GM23338 (cell line): ENCODE results near the gene CHST6. TPM values are rescaled to one million over a fixed set of nuclear protein-coding genes. Genes with fewer than 3 reads are reported as not detected.

Source experiments
- ATAC-seq: fragments of 200-7000 bp; cut with Tn5 transposase; 3 replicates; pipeline ENCODE4 v1.9.1; 2020
- DNase-seq: peaks from one replicate; pipeline ENCODE4 v3.0.0-alpha.2; 2015; ENCODE audit warnings: low spot score
- H2AFZ ChIP-seq: fragments of 200-600 bp; sonication (generic); 2 replicates; pipeline ENCODE4 v1.8.0; 2016; ENCODE audit warnings: antibody characterized with exemption, mild to moderate bottlenecking, moderate library complexity
- H3F3A ChIP-seq: fragments of 200-600 bp; sonication (generic); replicated peaks from 2 replicates; pipeline ENCODE4 v1.8.0; 2017; ENCODE audit warnings: antibody characterized with exemption, mixed run types, low read depth
- H3K27ac ChIP-seq: fragments of 200-600 bp; sonication (generic); 2 replicates; pipeline ENCODE4 v1.6.1; 2016; ENCODE audit warnings: low read depth
- H3K27me3 ChIP-seq: fragments of 200-600 bp; sonication (generic); 2 replicates; pipeline ENCODE4 v1.8.0; 2016; ENCODE audit warnings: mild to moderate bottlenecking, mixed run types, moderate library complexity; ENCODE audit not compliant: insufficient read depth
- H3K36me3 ChIP-seq: fragments of 200-600 bp; sonication (generic); 2 replicates; pipeline ENCODE4 v1.8.0; 2016; ENCODE audit warnings: mild to moderate bottlenecking; ENCODE audit not compliant: insufficient read depth
- H3K4me1 ChIP-seq: fragments of 200-600 bp; sonication (generic); 2 replicates; pipeline ENCODE4 v1.8.0; 2016; ENCODE audit warnings: mild to moderate bottlenecking, moderate library complexity; ENCODE audit not compliant: insufficient read depth
- H3K4me2 ChIP-seq: fragments of 200-600 bp; sonication (generic); 2 replicates; pipeline ENCODE4 v1.7.1; 2017; ENCODE audit warnings: mixed run types
- H3K4me3 ChIP-seq: fragments of 200-600 bp; sonication (generic); 2 replicates; pipeline ENCODE4 v1.6.1; 2016; ENCODE audit warnings: mixed run types
- H3K79me2 ChIP-seq: fragments of 200-600 bp; sonication (generic); replicated peaks from 2 replicates; pipeline ENCODE4 v1.8.0; 2017; ENCODE audit warnings: mild to moderate bottlenecking; ENCODE audit not compliant: insufficient read depth
- H3K9me2 ChIP-seq: fragments of 200-600 bp; sonication (generic); 2 replicates; pipeline ENCODE4 v1.8.0; 2017; ENCODE audit not compliant: insufficient read depth
- H4K20me1 ChIP-seq: fragments of 200-600 bp; sonication (generic); replicated peaks from 2 replicates; pipeline ENCODE4 v1.8.0; 2017; ENCODE audit warnings: mild to moderate bottlenecking; ENCODE audit not compliant: insufficient read depth
- H3K27ac Mint-ChIP-seq: 2 replicates; pipeline ENCODE4 v1.8.0; 2020; ENCODE audit warnings: inconsistent platforms, mild to moderate bottlenecking, moderate library complexity, mixed read lengths
- H3K27me3 Mint-ChIP-seq: 3 replicates; pipeline ENCODE4 v1.8.0; 2022; ENCODE audit warnings: low read depth, mild to moderate bottlenecking, moderate library complexity, mixed read lengths, inconsistent platforms; ENCODE audit not compliant: insufficient read depth, poor library complexity
- H3K36me3 Mint-ChIP-seq: 3 replicates; pipeline ENCODE4 v1.8.0; 2021; ENCODE audit warnings: low read depth, mild to moderate bottlenecking, inconsistent platforms, moderate library complexity, mixed read lengths
- H3K4me1 Mint-ChIP-seq: 3 replicates; pipeline ENCODE4 v1.8.0; 2020; ENCODE audit warnings: mild to moderate bottlenecking, inconsistent platforms, mixed read lengths
- H3K4me3 Mint-ChIP-seq: 3 replicates; pipeline ENCODE4 v1.8.0; 2021; ENCODE audit warnings: moderate library complexity, mild to moderate bottlenecking, inconsistent platforms, mixed read lengths
- H3K9me3 Mint-ChIP-seq: 3 replicates; pipeline ENCODE4 v1.8.0; 2020; ENCODE audit warnings: moderate library complexity, mild to moderate bottlenecking, inconsistent platforms, mixed read lengths
- CREB1 ChIP-seq: fragments of 250-450 bp; sonication (Bioruptor Pico); IDR thresholded peaks from 2 replicates; pipeline ENCODE4 v1.5.0; 2020; ENCODE audit warnings: low read depth, mild to moderate bottlenecking, moderate library complexity
- ETS1 ChIP-seq: IDR thresholded peaks from 2 replicates; pipeline ENCODE4 v1.6.1; 2016; ENCODE audit warnings: antibody characterized with exemption
- EZH2 ChIP-seq: fragments of 200-600 bp; sonication (generic); IDR thresholded peaks from one replicate; pipeline ENCODE4 v1.8.0; 2017; ENCODE audit warnings: antibody characterized with exemption, mild to moderate bottlenecking, low read depth; ENCODE audit not compliant: unreplicated experiment
- EZH2phosphoT487 ChIP-seq: fragments of 200-600 bp; sonication (generic); IDR thresholded peaks from one replicate; pipeline ENCODE4 v1.8.1; 2018; ENCODE audit warnings: antibody characterized with exemption; ENCODE audit not compliant: unreplicated experiment
- JUNB ChIP-seq: IDR thresholded peaks from one replicate; pipeline ENCODE4 v1.6.1; 2016; ENCODE audit warnings: antibody characterized with exemption; ENCODE audit not compliant: unreplicated experiment
- NANOG ChIP-seq: IDR thresholded peaks from 2 replicates; pipeline ENCODE4 v1.6.1; 2016; ENCODE audit warnings: antibody characterized with exemption, borderline replicate concordance
- POLR2AphosphoS5 ChIP-seq: IDR thresholded peaks from 2 replicates; pipeline ENCODE4 v1.6.1; 2016; ENCODE audit warnings: antibody characterized with exemption, low read depth
- REST ChIP-seq: IDR thresholded peaks from one replicate; pipeline ENCODE4 v1.6.1; 2018; ENCODE audit warnings: antibody characterized with exemption; ENCODE audit not compliant: unreplicated experiment
- STAT1 ChIP-seq: IDR thresholded peaks from one replicate; pipeline ENCODE4 v1.6.1; 2016; ENCODE audit warnings: antibody characterized with exemption; ENCODE audit not compliant: unreplicated experiment
- ZNF114 ChIP-seq: fragments of 250-450 bp; sonication (Bioruptor Pico); IDR thresholded peaks from 2 replicates; pipeline ENCODE4 v1.5.0; 2020; ENCODE audit warnings: mild to moderate bottlenecking, moderate library complexity
- ZNF331 ChIP-seq: fragments of 250-450 bp; sonication (Bioruptor Pico); IDR thresholded peaks from 2 replicates; pipeline ENCODE4 v1.5.0; 2020; ENCODE audit warnings: low read depth, mild to moderate bottlenecking, moderate library complexity
- ZNF462 ChIP-seq: fragments of 250-450 bp; sonication (Bioruptor Pico); IDR thresholded peaks from 2 replicates; pipeline ENCODE4 v1.5.0; 2020; ENCODE audit warnings: mild to moderate bottlenecking, moderate library complexity
- polyA plus RNA-seq: library from polyadenylated mRNA; unstranded; fragments of >200 nt; fragmentation: Nextera tagmentation; extraction: Ambion mirVana; gene quantifications from 2 replicates; pipeline ENCODE4 v1.2.1, GENCODE V29; 2016
- total RNA-seq: library from RNA; depleted of rRNA; stranded (reverse); fragments of >200 nt; shearing (Covaris generic); gene quantifications from 2 replicates; pipeline ENCODE4 v1.2.3, GENCODE V29; 2014

The CHST6 gene
- total and polyA plus RNA-seq, 2 experiments from 2014 or later, result 2.7 to 22.2 TPM

- Histone ChIP-seq H3K4me2 (no peak overlapping the region), H3K36me3 (no peaks in the 10 kb centered on the region), H3K4me3 (no peak overlapping the region), H3K9me2 (no peaks in the 10 kb centered on the region), H3K27ac (no peak overlapping the region), H2AFZ (no peak overlapping the region), H3K4me1 (0 out of 2 replicates have a peak, but pooled peaks cover 5% of the 10 kb centered on the region), H3F3A (no peaks in the 10 kb centered on the region), H3K27me3 (no peaks in the 10 kb centered on the region), H3K79me2 (no peaks in the 10 kb centered on the region), H4K20me1 (no peaks in the 10 kb centered on the region)
- TF ChIP-seq ZNF114 (CRISPR knock-in tag), result no peak
- TF ChIP-seq POLR2AphosphoS5, result no peak
- TF ChIP-seq REST, result no peak
- TF ChIP-seq CREB1 (CRISPR knock-in tag), result no peak
- TF ChIP-seq JUNB, result no peak
- TF ChIP-seq ETS1, result no peak
- no peak for TF ChIP-seq ZNF462 (CRISPR knock-in tag)
- TF ChIP-seq NANOG, result no peak
- no peak for TF ChIP-seq EZH2
- no peak for TF ChIP-seq EZH2phosphoT487
- TF ChIP-seq STAT1, result no peak
- no peak for TF ChIP-seq ZNF331 (CRISPR knock-in tag)
- ATAC-seq, result no peak
- peaks cover 12% of the 10 kb centered on the region for H3K27me3 Mint-ChIP-seq
- H3K27ac Mint-ChIP-seq, result no peak overlapping the region
- H3K4me3 Mint-ChIP-seq, result no peak overlapping the region
- H3K36me3 Mint-ChIP-seq, result no peaks in the 10 kb centered on the region
- no peak for DNase-seq
- peaks cover 9% of the 10 kb centered on the region; the same call in 1 of the 3 replicates for H3K4me1 Mint-ChIP-seq
- no peaks in the 10 kb centered on the region for H3K9me3 Mint-ChIP-seq
These were observed 37.5 kb upstream of the CHST6 start for GRCh38 chr16:75532791-75533190.
